Vagina (tissue), 2 donors: ENCODE data around the gene TVP23C.

Experiments
- POLR2A ChIP-seq, 2 donors: fragments of 450-650 bp; IDR thresholded peaks; one replicate each; pipeline ENCODE4 v1.6.1; 2017; ENCODE audit warnings: antibody characterized with exemption in 2 of 2, mild to moderate bottlenecking in 2 of 2, moderate library complexity in 2 of 2
- POLR2AphosphoS5 ChIP-seq, 2 donors: sonication (generic); formaldehyde crosslinking; IDR thresholded peaks; one replicate each; pipeline ENCODE4 v1.9.0; 2017; ENCODE audit warnings: antibody characterized with exemption in 2 of 2, mild to moderate bottlenecking in 2 of 2, low read depth in 1 of 2; ENCODE audit not compliant: insufficient read depth in 1 of 2
- TF ChIP-seq, protein P1 (sequence below), 3 experiments: fragments of 450-650 bp in 2 of 3; fragments of 200-600 bp in 1 of 3; sonication (generic) in 1 of 3; IDR thresholded peaks; one replicate each; pipeline ENCODE4 v1.5.1; 2017 to 2019; ENCODE audit warnings: antibody characterized with exemption in 3 of 3, mild to moderate bottlenecking in 2 of 3, moderate library complexity in 2 of 3

DNA sequence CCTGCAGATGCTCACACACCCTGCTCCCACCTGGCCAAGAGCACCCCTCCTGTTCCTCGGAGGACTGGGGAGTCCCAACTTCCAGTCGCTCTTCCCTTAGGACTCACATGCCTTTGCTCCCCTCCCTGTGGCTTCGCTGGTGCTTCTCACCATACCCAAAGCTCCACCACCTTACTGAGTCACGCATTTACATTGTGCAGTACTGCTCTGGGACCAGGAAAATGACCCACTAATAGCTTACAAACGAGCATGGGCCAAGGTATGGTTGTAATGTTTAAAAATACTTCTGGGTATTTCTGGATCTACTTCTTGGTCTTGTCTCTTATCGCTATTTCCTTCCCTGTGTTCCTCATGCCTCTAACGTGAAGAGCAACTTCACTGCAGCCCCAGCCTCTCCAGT lies 54.8 kb downstream of the TVP23C start:
- no peak for TF ChIP-seq POLR2A (IDR thresholded peaks at IDR 0.05)
- TF ChIP-seq, protein P1, sequence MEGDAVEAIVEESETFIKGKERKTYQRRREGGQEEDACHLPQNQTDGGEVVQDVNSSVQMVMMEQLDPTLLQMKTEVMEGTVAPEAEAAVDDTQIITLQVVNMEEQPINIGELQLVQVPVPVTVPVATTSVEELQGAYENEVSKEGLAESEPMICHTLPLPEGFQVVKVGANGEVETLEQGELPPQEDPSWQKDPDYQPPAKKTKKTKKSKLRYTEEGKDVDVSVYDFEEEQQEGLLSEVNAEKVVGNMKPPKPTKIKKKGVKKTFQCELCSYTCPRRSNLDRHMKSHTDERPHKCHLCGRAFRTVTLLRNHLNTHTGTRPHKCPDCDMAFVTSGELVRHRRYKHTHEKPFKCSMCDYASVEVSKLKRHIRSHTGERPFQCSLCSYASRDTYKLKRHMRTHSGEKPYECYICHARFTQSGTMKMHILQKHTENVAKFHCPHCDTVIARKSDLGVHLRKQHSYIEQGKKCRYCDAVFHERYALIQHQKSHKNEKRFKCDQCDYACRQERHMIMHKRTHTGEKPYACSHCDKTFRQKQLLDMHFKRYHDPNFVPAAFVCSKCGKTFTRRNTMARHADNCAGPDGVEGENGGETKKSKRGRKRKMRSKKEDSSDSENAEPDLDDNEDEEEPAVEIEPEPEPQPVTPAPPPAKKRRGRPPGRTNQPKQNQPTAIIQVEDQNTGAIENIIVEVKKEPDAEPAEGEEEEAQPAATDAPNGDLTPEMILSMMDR (IDR thresholded peaks at IDR 0.05): no peak
- TF ChIP-seq POLR2AphosphoS5 (IDR thresholded peaks at IDR 0.05; ENCODE audit: insufficient read depth in 1 of 2, low read depth in 1 of 2): no peak
